Measurements from ENCODE around the gene C1orf122.

The C1orf122 gene

GRCh38 chr1:37846647-37847339 is 39.2 kb downstream of the C1orf122 start:
- DNase-seq = no peak

- no peak for DNase-seq
Measured at GRCh38 chr1:37849480-37849879, 41.9 kb downstream of the C1orf122 start.

GRCh38 chr1:37850352-37850955 is 42.9 kb downstream of the C1orf122 start:
- DNase-seq = no peak

GRCh38 chr1:37851262-37851661 is 43.7 kb downstream of the C1orf122 start:
- no peak for DNase-seq

GRCh38 chr1:37851782-37852210 is 44.2 kb downstream of the C1orf122 start:
- DNase-seq = no peak

- DNase-seq = no peak
Measured at GRCh38 chr1:37853157-37853556, 45.6 kb downstream of the C1orf122 start.

GRCh38 chr1:37854406-37854805 is 46.8 kb downstream of the C1orf122 start:
- no peak for DNase-seq
